ENCODE data around the gene KIAA1217.

Gene KIAA1217

DNA sequence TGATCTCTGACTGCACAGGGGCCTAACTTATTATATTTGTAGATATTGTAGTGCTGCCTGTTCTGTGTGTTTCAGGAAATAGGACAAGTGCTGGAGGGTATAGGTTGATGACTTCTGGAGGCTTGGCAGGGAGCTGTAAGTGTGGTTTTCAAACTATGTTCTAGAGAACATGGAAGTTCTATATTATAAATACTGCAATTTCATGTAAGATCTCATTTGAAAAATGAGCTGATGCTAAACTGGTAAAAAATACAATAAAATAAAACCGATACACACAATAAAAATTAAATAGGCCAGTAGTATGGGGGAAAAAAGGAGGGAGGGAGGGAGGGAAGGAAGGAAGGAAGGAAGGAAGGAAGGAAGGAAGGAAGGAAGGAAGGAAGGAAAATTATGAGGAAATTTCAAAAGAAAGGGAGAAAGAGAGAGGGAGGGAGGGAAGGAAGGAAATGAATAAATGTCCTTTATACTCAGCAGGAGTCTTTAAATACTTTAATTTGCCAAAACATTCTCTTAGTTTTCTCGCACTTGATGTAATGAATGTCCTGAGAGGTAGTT, 181.3 kb downstream of the KIAA1217 start:
- no peaks in the 10 kb centered on the region for H3K9me3 ChIP-seq
- H3K4me3 ChIP-seq, result no peak overlapping the region
- no peaks in the 10 kb centered on the region for H3K36me3 ChIP-seq
- intact Hi-C loops (cut with DNase I; ENCODE audit: low total_unique reads), result no loop called here
- H3K27ac ChIP-seq, result no peak overlapping the region
- TF ChIP-seq, protein P1, sequence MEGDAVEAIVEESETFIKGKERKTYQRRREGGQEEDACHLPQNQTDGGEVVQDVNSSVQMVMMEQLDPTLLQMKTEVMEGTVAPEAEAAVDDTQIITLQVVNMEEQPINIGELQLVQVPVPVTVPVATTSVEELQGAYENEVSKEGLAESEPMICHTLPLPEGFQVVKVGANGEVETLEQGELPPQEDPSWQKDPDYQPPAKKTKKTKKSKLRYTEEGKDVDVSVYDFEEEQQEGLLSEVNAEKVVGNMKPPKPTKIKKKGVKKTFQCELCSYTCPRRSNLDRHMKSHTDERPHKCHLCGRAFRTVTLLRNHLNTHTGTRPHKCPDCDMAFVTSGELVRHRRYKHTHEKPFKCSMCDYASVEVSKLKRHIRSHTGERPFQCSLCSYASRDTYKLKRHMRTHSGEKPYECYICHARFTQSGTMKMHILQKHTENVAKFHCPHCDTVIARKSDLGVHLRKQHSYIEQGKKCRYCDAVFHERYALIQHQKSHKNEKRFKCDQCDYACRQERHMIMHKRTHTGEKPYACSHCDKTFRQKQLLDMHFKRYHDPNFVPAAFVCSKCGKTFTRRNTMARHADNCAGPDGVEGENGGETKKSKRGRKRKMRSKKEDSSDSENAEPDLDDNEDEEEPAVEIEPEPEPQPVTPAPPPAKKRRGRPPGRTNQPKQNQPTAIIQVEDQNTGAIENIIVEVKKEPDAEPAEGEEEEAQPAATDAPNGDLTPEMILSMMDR (IDR thresholded peaks at IDR 0.05), result no peak
- no peaks in the 10 kb centered on the region for H3K4me1 ChIP-seq
- no peak for DNase-seq
- H3K27me3 ChIP-seq, result no peaks in the 10 kb centered on the region

DNA sequence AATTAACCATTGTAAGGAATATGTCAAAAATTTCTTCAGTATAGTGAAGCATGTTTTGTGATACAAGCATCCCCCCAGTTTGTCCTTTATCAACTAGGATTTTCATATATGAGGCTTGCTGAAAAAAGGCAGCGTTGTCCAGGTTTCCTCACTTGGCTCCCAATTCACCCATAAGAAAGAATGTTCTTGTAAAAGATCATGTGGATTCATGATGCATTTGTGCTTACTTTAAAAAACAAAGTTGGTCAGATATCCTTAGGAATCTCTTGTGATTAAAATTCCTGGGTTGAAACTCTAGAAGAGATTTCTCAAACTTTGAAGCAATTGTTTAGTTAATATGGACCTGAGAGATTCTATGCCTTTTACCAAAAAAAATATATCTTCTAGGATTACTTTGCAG, 181.8 kb downstream of the KIAA1217 start:
- Histone ChIP-seq H3K4me1 (no peaks in the 10 kb centered on the region), H3K4me3 (no peak overlapping the region), H3K27ac (no peak overlapping the region), H3K9me3 (no peaks in the 10 kb centered on the region), H3K36me3 (no peaks in the 10 kb centered on the region), H3K27me3 (no peaks in the 10 kb centered on the region)
- TF ChIP-seq, protein P1 (IDR thresholded peaks at IDR 0.05), result no peak
- no peak for DNase-seq
- intact Hi-C loops (cut with DNase I; ENCODE audit: low total_unique reads), result no loop called here

DNA sequence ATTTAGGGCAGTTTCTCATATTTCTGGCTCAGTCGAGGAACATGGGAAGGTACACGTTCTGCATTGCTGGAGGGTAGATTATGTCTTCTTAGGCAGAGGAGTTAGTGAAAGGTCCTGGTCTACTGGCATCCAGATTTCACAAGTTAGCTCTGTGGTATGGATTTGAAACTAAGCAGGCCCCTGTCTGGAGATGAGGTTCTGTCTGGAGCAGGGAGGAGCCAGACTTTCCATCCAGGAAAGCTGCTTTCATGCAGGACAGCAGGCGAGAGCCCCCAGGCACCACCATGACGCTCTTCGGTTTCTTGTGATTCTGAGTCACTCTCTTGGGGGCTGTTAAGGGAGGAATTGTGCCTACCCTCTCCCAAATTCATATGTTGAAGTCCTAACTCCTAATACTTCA, 184.3 kb downstream of the KIAA1217 start:
- Histone ChIP-seq H3K4me3 (no peak overlapping the region), H3K9me3 (no peaks in the 10 kb centered on the region), H3K36me3 (no peaks in the 10 kb centered on the region), H3K27me3 (no peaks in the 10 kb centered on the region), H3K4me1 (no peaks in the 10 kb centered on the region), H3K27ac (no peak overlapping the region)
- TF ChIP-seq, protein P1 (IDR thresholded peaks at IDR 0.05), result no peak
- intact Hi-C loops (cut with DNase I; ENCODE audit: low total_unique reads), result no loop called here
- DNase-seq, result no peak

DNA sequence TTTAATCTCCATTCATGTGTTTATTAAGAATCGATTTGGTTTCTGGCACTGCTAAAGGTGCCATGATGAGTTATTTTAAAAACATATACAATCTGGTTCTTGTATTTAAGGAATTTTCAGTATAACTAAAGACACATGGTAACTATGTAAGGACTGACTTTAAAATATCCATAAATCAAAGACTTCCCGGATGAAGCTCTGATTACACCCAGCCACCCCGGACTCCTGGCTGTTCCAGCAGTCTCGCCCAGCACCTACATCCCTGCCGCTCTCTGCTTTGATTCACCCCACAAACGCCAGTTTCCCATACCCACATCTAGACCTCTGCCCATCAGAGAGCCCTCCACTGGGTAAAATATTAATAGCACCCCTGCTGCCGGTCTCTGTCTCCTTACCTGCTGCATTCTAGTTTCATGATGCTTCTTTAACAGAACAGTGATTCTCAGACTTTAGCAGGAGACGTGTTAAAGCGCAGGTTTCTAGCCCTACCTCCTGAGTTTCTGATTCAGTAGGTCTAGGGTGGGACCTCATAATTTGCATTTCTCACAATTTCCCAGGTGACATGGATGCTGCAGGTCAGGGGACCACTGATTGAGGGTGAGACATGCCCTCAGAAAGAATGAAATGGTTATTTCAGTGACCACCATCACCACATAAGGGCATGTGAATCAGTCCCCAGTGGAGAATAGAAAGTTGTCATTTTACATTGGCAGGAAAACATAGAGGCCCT, 185.7 kb downstream of the KIAA1217 start:
- no peak overlapping the region for H3K27ac ChIP-seq
- no peak overlapping the region for H3K4me3 ChIP-seq
- H3K27me3 ChIP-seq, result no peaks in the 10 kb centered on the region
- TF ChIP-seq, protein P1 (IDR thresholded peaks at IDR 0.05), result no peak
- no peak for DNase-seq
- no peaks in the 10 kb centered on the region for H3K9me3 ChIP-seq
- intact Hi-C loops (cut with DNase I; ENCODE audit: low total_unique reads), result no loop called here
- no peaks in the 10 kb centered on the region for H3K4me1 ChIP-seq
- H3K36me3 ChIP-seq, result no peaks in the 10 kb centered on the region

DNA sequence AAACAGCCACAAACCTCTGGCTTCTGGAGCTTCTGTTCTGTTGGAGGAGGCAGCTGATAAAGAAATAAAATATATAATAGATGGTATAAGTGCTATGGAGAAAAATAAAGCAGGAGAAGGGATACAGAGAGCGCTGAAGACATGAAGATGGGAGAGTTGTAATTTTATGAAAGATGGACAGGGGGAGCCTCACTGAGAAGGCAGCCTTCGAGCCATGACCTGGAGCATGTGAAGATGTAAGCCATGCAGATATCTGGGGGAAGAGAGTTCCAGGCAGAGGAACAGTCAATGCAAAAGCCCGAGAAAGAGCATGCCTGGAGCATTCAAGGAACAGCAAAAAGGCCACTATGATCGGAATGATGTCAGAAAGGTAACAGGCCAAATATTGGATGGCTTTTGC, 187.5 kb downstream of the KIAA1217 start:
- no peaks in the 10 kb centered on the region for H3K36me3 ChIP-seq
- H3K27ac ChIP-seq, result no peak overlapping the region
- no peaks in the 10 kb centered on the region for H3K4me1 ChIP-seq
- H3K4me3 ChIP-seq, result no peak overlapping the region
- no peak for DNase-seq
- no peaks in the 10 kb centered on the region for H3K27me3 ChIP-seq
- TF ChIP-seq, protein P1 (IDR thresholded peaks at IDR 0.05), result no peak
- H3K9me3 ChIP-seq, result no peaks in the 10 kb centered on the region
- intact Hi-C loops (cut with DNase I; ENCODE audit: low total_unique reads), result no loop called here

All from tibial artery (tissue), 4 donors.